HG03095 (cell line): Measurements from ENCODE around the gene WWC1.
"Not testable (repeated sequence)": the region's sequence is repeated elsewhere in the genome, so short reads cannot be mapped to it uniquely, and the experiment has no call there.

ENCODE experiments used
- ATAC-seq: cut with Tn5 transposase; IDR thresholded peaks from one replicate; pipeline ENCODE4 v1.9.1; 2021; ENCODE audit warnings: moderate library complexity; ENCODE audit not compliant: unreplicated experiment

WWC1 gene

GRCh38 chr5:168307022-168307421, 15.6 kb downstream of the WWC1 start:
- no peak for ATAC-seq

- peak; percentile 47 for ATAC-seq
Measured at GRCh38 chr5:168307925-168308584, 16.6 kb downstream of the WWC1 start.

- ATAC-seq = no peak
Measured at GRCh38 chr5:168308976-168309598, 17.6 kb downstream of the WWC1 start.

- not testable (repeated sequence) for ATAC-seq
Measured at GRCh38 chr5:168310541-168310940, 19.1 kb downstream of the WWC1 start.

GRCh38 chr5:168311061-168311566, 19.7 kb downstream of the WWC1 start:
- no peak for ATAC-seq

GRCh38 chr5:168312606-168313295, 21.3 kb downstream of the WWC1 start:
- no peak for ATAC-seq

GRCh38 chr5:168313596-168314204, 22.3 kb downstream of the WWC1 start:
- ATAC-seq = no peak

GRCh38 chr5:168314735-168315411, 23.4 kb downstream of the WWC1 start:
- no peak for ATAC-seq

- ATAC-seq = no peak
Measured at GRCh38 chr5:168315416-168316138, 24.1 kb downstream of the WWC1 start.

GRCh38 chr5:168316139-168316578, 24.7 kb downstream of the WWC1 start:
- no peak for ATAC-seq

- ATAC-seq = no peak
Measured at GRCh38 chr5:168317096-168317520, 25.7 kb downstream of the WWC1 start.

- no peak for ATAC-seq
Measured at GRCh38 chr5:168317521-168318147, 26.2 kb downstream of the WWC1 start.

- peak; percentile 58 for ATAC-seq
Measured at GRCh38 chr5:168318240-168318639, 26.8 kb downstream of the WWC1 start.

- ATAC-seq = no peak
Measured at GRCh38 chr5:168319774-168320173, 28.3 kb downstream of the WWC1 start.

- ATAC-seq = no peak
Measured at GRCh38 chr5:168320805-168321204, 29.4 kb downstream of the WWC1 start.

- no peak for ATAC-seq
Measured at GRCh38 chr5:168324859-168325630, 33.6 kb downstream of the WWC1 start.

GRCh38 chr5:168327019-168327421, 35.6 kb downstream of the WWC1 start:
- ATAC-seq = no peak

GRCh38 chr5:168327451-168327850, 36.0 kb downstream of the WWC1 start:
- no peak for ATAC-seq

GRCh38 chr5:168327994-168328393, 36.5 kb downstream of the WWC1 start:
- ATAC-seq = no peak
